HepG2 (cell line): Measurements from ENCODE around the gene BMPR1B. TPM values are rescaled to one million over a fixed set of nuclear protein-coding genes. Genes with fewer than 3 reads are reported as not detected.
A peak's percentile ranks its signal among the peaks of the same experiment; 100 is the strongest.
"Not testable (repeated sequence)": the region's sequence is repeated elsewhere in the genome, so short reads cannot be mapped to it uniquely, and the experiment has no call there.

Experiments used
- ATAC-seq: fragments of 200-7000 bp; cut with Tn5 transposase; 3 replicates; pipeline ENCODE4 v1.9.1; 2020; ENCODE audit warnings: mild to moderate bottlenecking, moderate library complexity
- BruUV-seq: library from RNA; stranded (reverse); fragments of 400-500 nt; replicated peaks from 2 replicates; lab custom pipeline; 2021; lab: Mats Ljungman, UMichigan
- CTCF ChIA-PET: fragments of 300-600 bp; formaldehyde crosslinking; extraction: SDS; loops from one replicate; lab custom pipeline; 2021; ENCODE audit warnings: low total read pairs, inconsistent platforms, low intra/inter-chr PET ratio; lab: Yijun Ruan, JAX
- POLR2A ChIA-PET: fragments of 350-600 bp; sonication (Branson Sonifier 250); formaldehyde crosslinking; loops from one replicate; lab custom pipeline; 2020; ENCODE audit warnings: antibody characterized with exemption, inconsistent platforms; lab: Yijun Ruan, JAX
- DNase-seq: peaks from one replicate; pipeline ENCODE4 v3.0.0-alpha.2; 2015; ENCODE audit warnings: low spot score
- FAIRE-seq: peaks from 3 replicates; lab custom pipeline; 2011; peaks lifted over from hg19 to GRCh38; lab: Jason Lieb, UNC
- H2AFZ ChIP-seq: one replicate; pipeline ENCODE4 v1.6.1; 2011; ENCODE audit warnings: low read length, inconsistent platforms
- H3K27ac ChIP-seq: fragments of 300-600 bp; 3 replicates; pipeline ENCODE4 v1.8.0; 2011; ENCODE audit warnings: mixed run types, mild to moderate bottlenecking, mixed read lengths, low read length, inconsistent platforms; ENCODE audit not compliant: insufficient read depth; ENCODE audit errors: extremely low read length
- H3K27me3 ChIP-seq, 2 experiments: fragments of 200-600 bp in 1 of 2; 2 replicates in 1 of 2; 3 replicates in 1 of 2; pipeline versions ENCODE4 v1.6.0 to v1.8.0; 2011; ENCODE audit warnings: low read length in 2 of 2, mild to moderate bottlenecking in 2 of 2, moderate library complexity in 2 of 2, inconsistent platforms in 1 of 2; ENCODE audit not compliant: insufficient read depth in 2 of 2, control insufficient read depth in 1 of 2
- H3K36me3 ChIP-seq, 2 experiments: fragments of 200-600 bp in 1 of 2; replicated peaks in 1 of 2; 2 replicates in 1 of 2; 3 replicates in 1 of 2; pipeline versions ENCODE4 v1.5.1 to v1.8.0; 2011; ENCODE audit warnings: low read length in 2 of 2, inconsistent platforms in 1 of 2; ENCODE audit not compliant: insufficient read depth in 2 of 2, control insufficient read depth in 1 of 2
- H3K4me1 ChIP-seq: 2 replicates; pipeline ENCODE4 v1.5.1; 2012; ENCODE audit warnings: low read length, inconsistent platforms; ENCODE audit not compliant: insufficient read depth
- H3K4me2 ChIP-seq: 2 replicates; pipeline ENCODE4 v1.6.0; 2011; ENCODE audit warnings: low read depth, low read length, inconsistent platforms
- H3K4me3 ChIP-seq, 3 experiments: fragments of 200-600 bp in 1 of 3; sonication (generic), shearing (Covaris generic) in 1 of 3; replicated peaks in 1 of 3; 2 replicates each; pipeline ENCODE4 v1.5.1; 2011 to 2016; ENCODE audit warnings: low read length in 3 of 3, inconsistent platforms in 2 of 3, low read depth in 2 of 3, mild to moderate bottlenecking in 2 of 3, control low read depth in 1 of 3, mixed read lengths in 1 of 3; ENCODE audit not compliant: insufficient read depth in 1 of 3
- H3K79me2 ChIP-seq: one replicate; pipeline ENCODE4 v1.6.1; 2011; ENCODE audit warnings: low read length, inconsistent platforms; ENCODE audit not compliant: insufficient read depth
- H3K9ac ChIP-seq: 2 replicates; pipeline ENCODE4 v1.6.0; 2011; ENCODE audit warnings: mild to moderate bottlenecking, low read depth, low read length, inconsistent platforms; ENCODE audit not compliant: insufficient read depth
- H3K9me3 ChIP-seq: 2 replicates; pipeline ENCODE4 v1.5.1; 2012; ENCODE audit warnings: mild to moderate bottlenecking, low read length
- H4K20me1 ChIP-seq: 2 replicates; pipeline ENCODE4 v1.6.0; 2011; ENCODE audit warnings: inconsistent platforms, mild to moderate bottlenecking, low read length, moderate library complexity; ENCODE audit not compliant: insufficient read depth
- ARNT ChIP-seq: fragments of 450-650 bp; IDR thresholded peaks from 2 replicates; pipeline ENCODE4 v1.6.1; 2017
- CEBPB ChIP-seq: IDR thresholded peaks from 2 replicates; pipeline ENCODE4 v1.6.1; 2011; ENCODE audit warnings: low read depth, low read length, improper control_type of control experiment, borderline replicate concordance
- WGBS: methylation state at CpG from one replicate; pipeline ENCODE4 v1.1.6; 2017; ENCODE audit warnings: low lambda C conversion rate; 5-methylcytosine and 5-hydroxymethylcytosine counted together
- in situ Hi-C: cut with HindIII; loops from 2 replicates; pipeline ENCODE4 v1.10.0; 2017; ENCODE audit warnings: low pct_unique_long_range_greater_than_20kb; ENCODE audit not compliant: extremely low pct_ligation_motif_present
- intact Hi-C: fragments of 100-400 bp; cut with micrococcal nuclease; formaldehyde crosslinking; loops from one replicate; pipeline ENCODE4 v1.10.0; 2022; ENCODE audit not compliant: unreplicated experiment
- polyA plus RNA-seq, 8 experiments: library from polyadenylated mRNA; depleted of rRNA in 3 of 8; stranded (reverse) in 7 of 8; unstranded in 1 of 8; fragments of >200 nt; fragmentation: Illumina TruSeq in 4 of 8; extraction: Trizol in 4 of 8; gene quantifications; 2 replicates each; pipeline versions ENCODE4 v1.2.1 to v1.2.3, GENCODE V29; 2011 to 2016; ENCODE audit warnings: low read depth in 4 of 8, missing spikeins in 1 of 8, mixed read lengths in 1 of 8; ENCODE audit not compliant: insufficient read depth in 1 of 8
- total RNA-seq, 5 experiments: library from RNA; depleted of rRNA; stranded (reverse); fragments of >200 nt; fragmentation: Illumina TruSeq; extraction: Trizol; gene quantifications; 2 replicates each; pipeline ENCODE4 v1.2.3, GENCODE V29; 2016; ENCODE audit warnings: low read depth in 1 of 5

BMPR1B gene
- total and polyA plus RNA-seq, 2 of the 13 experiments (the other 11 are each of a cell fraction or from before 2014, with no cell fraction given), result 0.07 TPM; not detected in 1

GRCh38 chr4:95129821-95130311 is 372.1 kb downstream of the BMPR1B start:
- peak; percentile 27; the same call in 1 of the 2 replicates for TF ChIP-seq CEBPB
- TF ChIP-seq ARNT, result no peak
- intact Hi-C loops, result no loop called here
- in situ Hi-C loops, result loop anchor here (10.0 kb wide), 1 partner anchor 505 kb away; no protein-coding TSS in a partner anchor
- no peak for ATAC-seq
- Histone ChIP-seq H3K4me2 (no peak overlapping the region), H2AFZ (no peak overlapping the region), H4K20me1 (no peaks in the 10 kb centered on the region), H3K4me1 (no peaks in the 10 kb centered on the region), H3K27me3 (no peaks in the 10 kb centered on the region; a peak in 1 of 5 replicates), H3K4me3 (no peak overlapping the region), H3K79me2 (no peaks in the 10 kb centered on the region), H3K27ac (no peak overlapping the region), H3K9me3 (no peaks in the 10 kb centered on the region), H3K36me3 (no peaks in the 10 kb centered on the region), H3K9ac (no peak overlapping the region)
- ChIA-PET POLR2A (no interaction called here), CTCF (no interaction called here)
- no peak for DNase-seq
- 8% methylated on average over 7 of the region's 7 CpGs for WGBS
- BruUV-seq, result no TSS peak
- FAIRE-seq, result no peak

- POLR2A ChIA-PET, FAIRE-seq, ATAC-seq: not testable (repeated sequence)
Observed at GRCh38 chr4:95134016-95134415, 376.3 kb downstream of the BMPR1B start.

More at GRCh38 chr4:95134016-95134415, 376.3 kb downstream of the BMPR1B start:
- 50% methylated on average over 4 of the region's 4 CpGs for WGBS
- H3K4me1 ChIP-seq, BruUV-seq, DNase-seq, H3K9me3 ChIP-seq, intact Hi-C loops, H3K27me3 ChIP-seq, H3K79me2 ChIP-seq, H3K27ac ChIP-seq, CTCF ChIA-PET, H3K36me3 ChIP-seq, H4K20me1 ChIP-seq, H3K4me3 ChIP-seq, in situ Hi-C loops, H2AFZ ChIP-seq, H3K9ac ChIP-seq, H3K4me2 ChIP-seq: not testable (repeated sequence)
